T-cell (primary cell): ENCODE results near the gene COQ4. TPM values are rescaled to one million over a fixed set of nuclear protein-coding genes. Genes with fewer than 3 reads are reported as not detected.

Experiments
- ATAC-seq, 4 experiments: fragments of 200-7000 bp in 3 of 4; fragments of 150-1000 bp in 1 of 4; cut with Tn5 transposase; replicated peaks in 1 of 4; 1 replicate in 3 of 4; 2 replicates in 1 of 4; pipeline ENCODE4 v1.10.0; 2021; ENCODE audit warnings: moderate library complexity in 3 of 4, mild to moderate bottlenecking in 2 of 4, moderate number of reproducible peaks in 1 of 4
- CTCF ChIA-PET, 2 donors: fragments of 300-600 bp; sonication (Branson Sonifier 250); formaldehyde crosslinking; loops; one replicate each; lab custom pipeline; 2022; ENCODE audit warnings: antibody characterized with exemption in 2 of 2; lab: Charles Lee
- POLR2A ChIA-PET, 2 donors: fragments of 300-600 bp; sonication (Branson Sonifier 250); formaldehyde crosslinking; loops; one replicate each; lab custom pipeline; 2022; ENCODE audit warnings: antibody characterized with exemption in 2 of 2; lab: Charles Lee
- DNase-seq, 35 experiments: peaks; one replicate each; pipeline versions ENCODE4 v3.0.0 to v3.0.0-alpha.2; 2013 to 2023
- H3K27ac ChIP-seq: one replicate; pipeline ENCODE4 v1.5.1; 2013; ENCODE audit warnings: low read length
- H3K27me3 ChIP-seq, 2 experiments: replicated peaks in 1 of 2; 1 replicate in 1 of 2; 2 replicates in 1 of 2; pipeline versions ENCODE4 v1.6.1 to v1.7.0; 2013; ENCODE audit warnings: low read length in 1 of 2, mixed read lengths in 1 of 2; ENCODE audit not compliant: control insufficient read depth in 2 of 2, insufficient read depth in 2 of 2; ENCODE audit errors: extremely low read depth in 1 of 2
- H3K36me3 ChIP-seq, 2 donors: 1 replicate in 1 of 2; 2 replicates in 1 of 2; pipeline versions ENCODE4 v1.6.1 to v1.7.0; 2013; ENCODE audit warnings: low read length in 1 of 2; ENCODE audit not compliant: control insufficient read depth in 2 of 2, insufficient read depth in 1 of 2; ENCODE audit errors: extremely low read depth in 1 of 2
- H3K4me1 ChIP-seq, 2 experiments: 1 replicate in 1 of 2; 2 replicates in 1 of 2; pipeline versions ENCODE4 v1.6.1 to v1.7.0; 2013; ENCODE audit warnings: low read length in 2 of 2, mixed read lengths in 1 of 2; ENCODE audit not compliant: insufficient read depth in 2 of 2, control insufficient read depth in 1 of 2; ENCODE audit errors: extremely low read depth in 1 of 2
- H3K4me3 ChIP-seq, 2 donors: 1 replicate in 1 of 2; 2 replicates in 1 of 2; pipeline versions ENCODE4 v1.5.1 to v1.7.0; 2013; ENCODE audit warnings: mild to moderate bottlenecking in 2 of 2, low read length in 1 of 2, moderate library complexity in 1 of 2; ENCODE audit not compliant: control insufficient read depth in 1 of 2; ENCODE audit errors: extremely low read depth in 1 of 2
- H3K9me3 ChIP-seq: 2 replicates; pipeline ENCODE4 v1.7.0; 2013
- H3K27ac Mint-ChIP-seq, 2 donors: one replicate each; pipeline ENCODE4 v1.8.0; 2020 to 2021; ENCODE audit warnings: mild to moderate bottlenecking in 2 of 2, mixed read lengths in 2 of 2
- H3K27me3 Mint-ChIP-seq, 2 donors: one replicate each; pipeline ENCODE4 v1.8.0; 2021 to 2022; ENCODE audit warnings: mixed read lengths in 2 of 2
- H3K36me3 Mint-ChIP-seq: one replicate; pipeline ENCODE4 v1.8.0; 2021; ENCODE audit warnings: mixed read lengths
- H3K4me1 Mint-ChIP-seq, 3 donors: one replicate each; pipeline ENCODE4 v1.8.0; 2020 to 2022; ENCODE audit warnings: mixed read lengths in 3 of 3, mild to moderate bottlenecking in 1 of 3
- H3K4me3 Mint-ChIP-seq, 3 donors: one replicate each; pipeline ENCODE4 v1.8.0; 2020 to 2022; ENCODE audit warnings: mild to moderate bottlenecking in 3 of 3, mixed read lengths in 3 of 3, moderate library complexity in 3 of 3
- H3K9me3 Mint-ChIP-seq, 3 donors: one replicate each; pipeline ENCODE4 v1.8.0; 2020 to 2022; ENCODE audit warnings: mixed read lengths in 3 of 3
- WGBS: methylation state at CpG from one replicate; pipeline ENCODE4 v1.1.5; 2013; ENCODE audit warnings: missing lambda C conversion rate; ENCODE audit not compliant: insufficient coverage; 5-methylcytosine and 5-hydroxymethylcytosine counted together
- total RNA-seq, 35 experiments: library from RNA in 6 of 35; stranded (reverse) in 6 of 35; fragments of 120-200 nt in 1 of 35; gene quantifications; one replicate each; pipeline versions ENCODE4 v1.2.1 to v1.2.4 and lab custom pipeline; 2013 to 2026

Gene COQ4
- total RNA-seq, 5 donors from 2014 or later (not counting 1 experiment from before 2014, with no cell fraction given), result 32.2 to 60.0 (median 54.5) TPM

- no peak for DNase-seq
- no peaks in the 10 kb centered on the region for H3K27me3 ChIP-seq
- Mint-ChIP-seq H3K27ac (no peak overlapping the region), H3K4me3 (no peak overlapping the region), H3K4me1 (peaks cover 8 to 9% (median 8%) of the 10 kb centered on the region in 3 donors), H3K9me3 (no peaks in the 10 kb centered on the region), H3K36me3 (peaks cover 9% of the 10 kb centered on the region), H3K27me3 (no peaks in the 10 kb centered on the region)
- WGBS, result 97% methylated on average over 3 of the region's 4 CpGs
- H3K27ac ChIP-seq, result no peak overlapping the region
- POLR2A ChIA-PET, result interaction anchor here in 1 of 2 donors (0.5 kb wide), 1 partner anchor 49 kb away, joined by 9 read pairs; no protein-coding TSS in a partner anchor
- H3K4me1 ChIP-seq, result peaks cover 7 to 19% of the 10 kb centered on the region in 2 experiments
- CTCF ChIA-PET, result interaction anchor here in 1 of 2 donors (0.6 kb wide), 1 partner anchor 109 kb away, joined by 5 read pairs; no protein-coding TSS in a partner anchor
- no peak for ATAC-seq
- H3K9me3 ChIP-seq, result no peaks in the 10 kb centered on the region
- H3K4me3 ChIP-seq, result no peak overlapping the region
- peaks cover 18 to 58% of the 10 kb centered on the region in 2 donors for H3K36me3 ChIP-seq
Observed at GRCh38 chr9:128343855-128344254, 21.2 kb downstream of the COQ4 start.

DNA sequence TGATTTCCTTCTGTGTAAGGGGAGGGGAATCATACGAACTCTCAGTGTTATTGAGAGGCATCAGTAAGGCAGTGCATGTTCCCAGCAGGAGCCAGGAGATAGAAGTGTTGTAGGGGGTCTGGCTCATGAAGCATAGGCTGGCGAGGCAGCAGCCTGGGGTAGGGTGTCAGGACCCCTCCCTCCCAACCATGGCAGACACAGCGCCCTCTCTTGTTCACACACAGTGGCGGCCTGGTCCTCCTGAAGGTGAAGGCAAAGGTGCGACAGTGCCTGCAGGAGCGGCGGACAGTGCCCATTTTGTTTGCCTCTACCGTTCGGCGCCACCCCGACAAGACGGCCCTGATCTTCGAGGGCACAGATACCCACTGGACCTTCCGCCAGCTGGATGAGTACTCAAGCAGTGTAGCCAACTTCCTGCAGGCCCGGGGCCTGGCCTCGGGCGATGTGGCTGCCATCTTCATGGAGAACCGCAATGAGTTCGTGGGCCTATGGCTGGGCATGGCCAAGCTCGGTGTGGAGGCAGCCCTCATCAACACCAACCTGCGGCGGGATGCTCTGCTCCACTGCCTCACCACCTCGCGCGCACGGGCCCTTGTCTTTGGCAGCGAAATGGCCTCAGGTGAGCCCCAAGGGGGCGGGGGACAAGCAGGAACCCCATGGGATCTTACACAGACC is 22.4 kb downstream of the COQ4 start:
- peaks cover 15% of the 10 kb centered on the region for H3K36me3 Mint-ChIP-seq
- H3K9me3 Mint-ChIP-seq, result no peaks in the 10 kb centered on the region
- CTCF ChIA-PET, result no interaction called here

DNA sequence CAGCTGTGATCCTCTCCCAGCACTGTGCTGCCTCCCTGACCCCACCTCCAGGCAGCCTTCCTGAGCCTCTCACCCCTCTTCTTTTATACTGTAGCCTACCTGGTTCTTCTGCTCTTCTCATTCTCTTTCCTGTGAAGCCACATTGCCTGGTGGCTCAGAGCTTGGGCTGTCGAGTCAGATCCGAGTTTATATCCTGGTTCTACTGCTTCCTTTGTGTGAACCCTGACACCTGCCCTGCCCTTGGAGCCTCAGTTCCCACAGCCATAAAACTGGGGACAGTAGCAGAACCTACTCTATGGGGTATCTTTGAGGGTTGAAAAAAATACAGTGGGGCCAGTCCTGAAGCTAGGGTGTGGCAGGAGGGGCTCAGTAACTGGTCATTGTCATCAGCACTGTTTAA is 26.5 kb downstream of the COQ4 start:
- no peak for DNase-seq
- CTCF ChIA-PET, result no interaction called here
- Mint-ChIP-seq H3K4me3 (no peak overlapping the region), H3K27me3 (no peaks in the 10 kb centered on the region), H3K4me1 (no peaks in the 10 kb centered on the region), H3K36me3 (peaks cover 15% of the 10 kb centered on the region), H3K27ac (no peak overlapping the region), H3K9me3 (no peaks in the 10 kb centered on the region)
- Histone ChIP-seq H3K27ac (no peak overlapping the region), H3K4me1 (no peaks in the 10 kb centered on the region), H3K36me3 (peaks cover 20 to 67% of the 10 kb centered on the region in 2 donors), H3K27me3 (no peaks in the 10 kb centered on the region), H3K9me3 (no peaks in the 10 kb centered on the region), H3K4me3 (no peak overlapping the region)
- WGBS, result no CpG with 5 or more reads among the region's 2 CpGs
- POLR2A ChIA-PET, result interaction anchor here in 1 of 2 donors (0.5 kb wide), 1 partner anchor 209 kb away, joined by 3 read pairs; no protein-coding TSS in a partner anchor
- ATAC-seq, result no peak

More for the DNA sequence above, 22.4 kb downstream of the COQ4 start:
- no peak overlapping the region for H3K4me3 Mint-ChIP-seq
- POLR2A ChIA-PET, result no interaction called here
- ATAC-seq (no peak), DNase-seq (no peak)
- no peak overlapping the region for H3K27ac ChIP-seq
- H3K27me3 ChIP-seq, result no peaks in the 10 kb centered on the region
- no peaks in the 10 kb centered on the region for H3K27me3 Mint-ChIP-seq
- H3K36me3 ChIP-seq, result peaks cover 18 to 66% of the 10 kb centered on the region in 2 donors
- H3K27ac Mint-ChIP-seq, result no peak overlapping the region
- WGBS, result 93% methylated on average over 18 of the region's 28 CpGs
- H3K4me1 Mint-ChIP-seq, result peaks cover 5 to 8% (median 8%) of the 10 kb centered on the region in 3 donors
- H3K4me1 ChIP-seq, result peaks cover 5 to 13% of the 10 kb centered on the region in 2 experiments
- H3K9me3 ChIP-seq, result no peaks in the 10 kb centered on the region
- no peak overlapping the region for H3K4me3 ChIP-seq

- Mint-ChIP-seq H3K4me1 (no peaks in the 10 kb centered on the region), H3K27ac (no peak overlapping the region), H3K9me3 (no peaks in the 10 kb centered on the region), H3K4me3 (no peak overlapping the region), H3K27me3 (no peaks in the 10 kb centered on the region), H3K36me3 (peaks cover 16% of the 10 kb centered on the region)
- Histone ChIP-seq H3K4me3 (no peak overlapping the region), H3K9me3 (no peaks in the 10 kb centered on the region), H3K4me1 (no peaks in the 10 kb centered on the region), H3K27me3 (no peaks in the 10 kb centered on the region), H3K36me3 (peaks cover 14 to 61% of the 10 kb centered on the region in 2 donors), H3K27ac (no peak overlapping the region)
- WGBS, result 93% methylated on average over 5 of the region's 6 CpGs
- POLR2A ChIA-PET, result interaction anchor here in 1 of 2 donors (0.5 kb wide), 1 partner anchor 208 kb away, joined by 3 read pairs; no protein-coding TSS in a partner anchor
- DNase-seq (no peak), ATAC-seq (no peak)
- CTCF ChIA-PET, result no interaction called here
Observed at GRCh38 chr9:128349772-128350171, 27.1 kb downstream of the COQ4 start.

- H3K27me3 Mint-ChIP-seq, result no peaks in the 10 kb centered on the region
- ChIA-PET POLR2A (no interaction called here), CTCF (no interaction called here)
- Histone ChIP-seq H3K36me3 (peaks cover 25% of the 10 kb centered on the region in 2 donors), H3K27ac (no peak overlapping the region), H3K4me3 (no peak overlapping the region), H3K27me3 (no peaks in the 10 kb centered on the region), H3K9me3 (no peaks in the 10 kb centered on the region), H3K4me1 (no peaks in the 10 kb centered on the region)
- peaks cover 11% of the 10 kb centered on the region for H3K36me3 Mint-ChIP-seq
- H3K9me3 Mint-ChIP-seq, result no peaks in the 10 kb centered on the region
- no peak overlapping the region for H3K27ac Mint-ChIP-seq
- H3K4me1 Mint-ChIP-seq, result no peaks in the 10 kb centered on the region
- 99% methylated on average over 13 of the region's 19 CpGs for WGBS
- DNase-seq, result no peak
- ATAC-seq, result no peak
- H3K4me3 Mint-ChIP-seq, result no peak overlapping the region
Observed at GRCh38 chr9:128355451-128355850, 32.8 kb downstream of the COQ4 start.

DNA sequence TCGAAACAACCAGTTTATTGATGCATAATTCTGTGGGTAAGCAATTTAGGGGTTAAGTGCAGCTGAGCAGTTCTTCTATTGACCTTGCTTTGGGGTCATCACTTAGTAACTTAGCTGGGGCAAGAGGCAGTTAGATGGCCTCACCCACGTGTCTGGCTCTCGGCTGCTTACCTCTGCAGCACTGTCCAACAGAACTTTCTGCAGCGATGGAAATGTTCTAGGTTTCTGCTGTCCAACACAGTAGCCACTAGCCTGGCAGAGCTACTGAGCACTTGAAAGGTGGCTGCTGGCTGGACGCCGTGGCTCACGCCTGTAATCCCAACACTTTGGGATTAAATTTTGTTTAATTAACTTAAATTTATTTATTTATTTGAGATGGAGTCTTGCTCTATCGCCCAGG is 35.5 kb downstream of the COQ4 start:
- Mint-ChIP-seq H3K27me3 (no peaks in the 10 kb centered on the region), H3K4me1 (peaks cover 8 to 9% (median 9%) of the 10 kb centered on the region in 3 donors), H3K36me3 (peaks cover 11% of the 10 kb centered on the region), H3K9me3 (no peaks in the 10 kb centered on the region), H3K4me3 (no peak overlapping the region), H3K27ac (no peak overlapping the region)
- ATAC-seq (no peak), DNase-seq (no peak)
- H3K36me3 ChIP-seq, result peaks cover 16 to 20% of the 10 kb centered on the region in 2 donors
- ChIA-PET POLR2A (no interaction called here), CTCF (no interaction called here)
- H3K4me3 ChIP-seq, result no peak overlapping the region
- peaks cover 0 to 12% of the 10 kb centered on the region in 2 experiments for H3K4me1 ChIP-seq
- H3K27me3 ChIP-seq, result no peaks in the 10 kb centered on the region
- H3K27ac ChIP-seq, result no peak overlapping the region
- no peaks in the 10 kb centered on the region for H3K9me3 ChIP-seq
- WGBS, result 95% methylated on average over 5 of the region's 8 CpGs
